Right lung (tissue), 5 donors: ENCODE results near the gene APH1B. TPM values are rescaled to one million over a fixed set of nuclear protein-coding genes. Genes with fewer than 3 reads are reported as not detected.
"Not testable (repeated sequence)": the region's sequence is repeated elsewhere in the genome, so short reads cannot be mapped to it uniquely, and the experiment has no call there.

Source experiments
- DNase-seq, 2 donors: peaks; one replicate each; pipeline ENCODE4 v3.0.0-alpha.2; 2013
- polyA plus RNA-seq, 5 donors: library from polyadenylated mRNA; unstranded; fragments of 120-200 nt; gene quantifications; one replicate each; pipeline versions ENCODE4 v1.2.1 to v1.2.3, GENCODE V29; 2013; ENCODE audit warnings: inconsistent platforms in 1 of 5, low replicate concordance in 1 of 5; ENCODE audit not compliant: insufficient read length in 5 of 5, insufficient read depth in 1 of 5

Gene APH1B
- polyA plus RNA-seq, 5 donors, result 22.0 to 30.6 (median 28.7) TPM

DNA sequence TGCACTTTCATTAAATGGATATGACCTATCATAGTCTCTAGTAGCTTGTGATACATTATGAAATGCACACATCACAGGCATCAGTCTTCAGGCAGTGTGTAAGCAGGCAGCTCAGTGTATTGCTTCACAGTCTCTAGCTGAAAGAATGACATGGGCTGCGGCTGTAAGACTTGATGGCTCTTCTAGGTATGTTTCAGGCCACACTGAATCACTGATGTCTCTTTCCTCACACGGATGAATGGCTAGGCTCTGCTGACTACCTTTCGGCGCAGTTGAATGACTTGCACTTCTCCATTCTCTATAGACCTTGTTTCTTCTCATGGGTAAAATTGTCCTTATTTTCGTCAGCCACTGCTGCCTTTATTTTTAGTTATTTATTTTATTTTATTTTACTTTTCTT, 15.4 kb downstream of the APH1B start:
- DNase-seq, result no peak

- no peak for DNase-seq
Observed at GRCh38 chr15:63294359-63294758, 17.0 kb downstream of the APH1B start.

DNA sequence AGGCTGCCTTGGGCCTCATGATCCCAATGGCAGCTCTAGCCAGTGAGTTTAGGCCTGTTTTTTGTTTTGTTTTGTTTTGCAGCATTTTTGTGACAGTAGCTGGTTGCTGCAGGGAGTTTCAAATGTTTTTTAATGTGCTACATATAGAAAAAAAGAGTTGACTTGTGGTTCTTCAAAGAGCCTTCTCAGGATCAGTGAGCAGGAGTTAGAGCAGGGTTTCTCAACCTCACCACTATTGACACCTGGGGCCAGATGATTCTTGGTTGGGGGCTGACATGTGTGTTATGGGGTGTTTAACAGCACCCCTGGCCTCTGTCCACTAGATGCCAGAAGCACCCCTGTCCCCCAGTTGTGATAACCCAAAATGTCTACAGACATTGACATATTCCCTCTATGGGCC, 17.9 kb downstream of the APH1B start:
- no peak for DNase-seq

DNA sequence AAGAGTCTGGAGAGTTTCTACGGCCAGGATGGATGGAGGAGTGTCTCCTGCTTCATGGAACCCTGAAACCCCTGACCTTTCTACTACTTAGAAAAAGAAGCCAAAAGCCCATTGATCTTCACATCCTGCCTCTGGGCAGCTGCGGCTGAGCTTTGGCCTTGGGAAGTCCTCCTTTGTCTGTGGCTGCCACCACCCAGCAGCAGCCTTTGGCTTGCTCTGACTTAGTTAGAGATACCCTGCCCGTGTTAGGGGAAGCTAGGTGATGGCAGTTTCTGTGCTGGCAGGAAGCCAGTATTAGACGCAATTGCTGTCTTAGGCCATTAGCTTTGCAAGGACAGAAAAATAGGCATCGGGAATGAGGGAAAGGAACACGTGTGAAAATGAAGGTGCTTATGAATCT, 18.8 kb downstream of the APH1B start:
- DNase-seq, result no peak

DNA sequence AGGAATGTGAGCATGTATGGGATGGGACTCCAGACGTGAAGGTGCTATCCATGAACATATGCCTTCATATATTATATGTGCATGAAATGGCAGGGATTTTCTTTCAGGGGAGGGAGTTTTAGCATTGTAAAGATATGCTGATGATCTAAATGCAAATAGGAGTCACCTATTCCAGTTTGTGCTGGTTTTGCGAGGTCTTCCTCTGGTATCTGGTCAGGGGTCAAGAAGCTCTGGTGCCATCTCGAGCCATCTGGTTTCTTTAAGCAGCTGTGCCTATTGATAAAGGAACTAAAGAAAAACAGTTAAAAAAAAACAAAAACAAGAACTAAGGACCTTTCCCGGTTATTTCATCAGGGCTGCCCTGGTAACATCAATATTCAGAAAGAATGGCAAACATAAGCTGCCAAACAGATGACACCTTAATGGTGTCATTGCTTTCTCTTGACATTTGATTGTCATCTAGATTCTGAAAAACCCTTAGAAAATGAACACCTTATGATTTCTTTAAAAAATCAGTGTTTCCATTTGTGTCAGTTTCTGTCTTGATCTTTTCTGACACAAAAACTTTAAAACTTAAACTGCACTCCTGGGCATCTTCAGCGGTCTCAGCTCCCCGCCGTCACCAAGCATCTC, 22.7 kb downstream of the APH1B start:
- no peak for DNase-seq

DNA sequence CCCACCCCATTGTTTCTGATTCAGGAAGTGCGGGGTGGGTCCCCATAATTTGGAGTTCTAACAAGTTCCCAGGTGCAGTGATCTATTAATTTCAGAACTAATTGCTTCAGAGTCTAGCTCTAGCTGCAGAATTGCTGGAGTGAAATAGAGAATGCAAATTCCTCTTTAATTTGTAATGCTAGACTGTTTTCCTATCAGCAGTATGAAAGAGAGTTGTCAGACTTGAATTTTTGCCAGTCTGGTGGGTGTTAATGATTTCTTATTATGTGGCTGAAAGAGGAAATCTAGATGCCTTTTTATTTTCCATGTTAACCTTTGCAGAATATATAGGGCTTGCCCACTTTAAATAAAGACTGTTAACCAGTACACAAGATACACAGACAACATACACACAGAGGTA, 23.7 kb downstream of the APH1B start:
- DNase-seq, result no peak

- no peak for DNase-seq
Observed at GRCh38 chr15:63305260-63305659, 27.9 kb downstream of the APH1B start.

DNA sequence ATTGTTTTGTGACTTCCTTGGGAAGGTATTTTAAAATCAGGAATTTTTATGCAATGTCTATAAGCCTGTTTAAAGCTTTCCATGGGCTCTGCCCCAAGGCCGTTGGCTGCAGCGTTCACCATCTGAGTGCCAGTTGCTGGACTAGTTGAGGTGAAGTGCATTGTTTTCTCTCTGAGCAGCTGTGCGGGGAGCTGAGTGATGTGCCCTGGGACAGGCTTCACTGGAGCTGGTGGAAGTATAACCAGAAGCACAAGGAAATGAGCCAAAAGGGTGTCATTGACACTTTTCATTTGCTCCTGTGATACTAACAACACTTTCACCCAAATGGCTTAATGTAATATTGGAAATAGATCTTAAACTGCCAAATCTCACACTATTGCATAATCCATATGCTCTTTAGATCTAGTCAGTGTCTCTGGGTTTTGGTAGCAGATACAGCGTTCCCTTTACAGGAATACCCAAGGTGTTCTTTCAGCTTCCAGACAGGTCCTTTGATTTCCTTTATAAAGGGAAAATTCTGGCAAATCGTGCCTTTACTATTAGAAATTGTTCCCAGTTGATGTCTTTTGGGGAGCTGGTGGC, 29.2 kb downstream of the APH1B start:
- DNase-seq, result no peak

DNA sequence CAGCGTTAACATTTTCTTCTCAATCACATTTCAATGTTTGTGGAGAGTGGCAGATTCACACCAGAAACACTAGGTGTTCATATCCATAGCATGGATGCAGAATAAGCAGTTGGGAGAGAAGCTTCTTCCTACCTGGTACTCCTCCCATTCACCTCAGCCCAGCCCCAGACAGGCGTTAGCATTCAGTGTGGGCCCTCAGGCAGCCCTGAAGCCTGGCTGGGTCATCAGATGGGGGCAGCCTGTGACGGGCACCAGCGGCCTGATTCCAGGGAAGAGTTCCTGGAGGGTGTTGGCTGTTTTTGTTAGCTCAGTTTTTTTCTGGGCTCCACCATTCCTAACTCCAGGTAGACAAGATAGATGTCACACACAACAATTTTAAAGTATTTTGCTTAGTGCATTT, 31.1 kb downstream of the APH1B start:
- DNase-seq, result no peak

- no peak for DNase-seq
Observed at GRCh38 chr15:63308947-63309346, 31.5 kb downstream of the APH1B start.

DNA sequence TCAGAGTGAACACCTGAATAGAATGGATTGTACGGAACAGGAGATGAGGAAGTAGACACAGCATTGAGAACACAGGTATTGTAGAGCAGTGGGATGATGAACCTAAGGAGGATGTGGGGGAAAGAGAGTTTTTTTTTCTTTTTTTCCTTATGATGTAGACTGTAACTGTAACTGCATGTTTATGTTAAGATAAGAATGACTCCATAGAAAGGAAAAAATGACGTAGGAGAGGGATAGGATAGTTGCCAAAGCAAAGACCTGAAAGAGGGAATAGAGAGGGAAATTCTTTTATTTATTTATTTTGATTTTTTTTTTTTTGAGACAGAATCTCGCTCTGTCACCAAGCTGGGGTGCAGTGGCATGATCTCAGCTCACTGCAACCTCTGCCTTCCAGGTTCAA, 33.2 kb downstream of the APH1B start:
- DNase-seq, result no peak

GRCh38 chr15:63312286-63312685, 34.9 kb downstream of the APH1B start:
- DNase-seq, result no peak

DNA sequence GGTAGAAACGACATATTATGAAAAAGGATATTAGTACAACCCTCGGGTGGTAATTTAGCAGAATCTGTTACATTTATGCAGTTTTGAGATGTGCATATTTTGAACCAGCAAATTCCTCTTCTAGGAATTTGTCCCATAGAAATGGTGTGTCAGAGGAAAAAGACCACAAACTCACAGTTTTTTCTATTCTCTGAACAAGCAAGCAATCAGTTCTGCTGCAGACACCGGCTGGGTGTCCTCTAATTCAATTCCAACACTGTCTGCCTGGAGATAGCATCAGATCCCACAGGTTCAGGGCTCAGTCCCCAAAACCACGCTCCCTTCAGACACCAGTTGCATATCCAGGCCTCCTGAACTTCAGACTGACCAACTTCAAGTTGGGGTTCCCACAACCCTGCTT, 36.4 kb downstream of the APH1B start:
- no peak for DNase-seq

DNA sequence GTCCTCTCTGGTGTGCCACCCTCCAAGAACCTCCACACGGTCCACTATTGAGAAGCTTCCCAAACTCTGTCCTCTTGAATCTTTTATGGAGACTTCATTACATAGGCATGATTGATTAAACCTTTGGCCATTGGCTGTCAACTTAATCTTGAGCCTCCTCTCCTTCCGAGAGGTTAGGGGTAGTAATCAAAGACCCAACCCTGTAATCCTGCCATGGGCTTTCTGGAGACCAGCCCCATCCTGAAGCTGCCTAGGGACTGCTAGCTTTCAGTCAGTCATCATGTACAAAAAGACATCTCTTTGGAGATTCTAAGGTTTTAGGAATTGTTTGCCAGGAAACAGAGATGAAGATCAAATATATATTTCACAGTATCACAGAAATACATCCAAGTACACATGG, 37.0 kb downstream of the APH1B start:
- no peak for DNase-seq

- DNase-seq, result no peak
Observed at GRCh38 chr15:63318344-63318743, 40.9 kb downstream of the APH1B start.

DNA sequence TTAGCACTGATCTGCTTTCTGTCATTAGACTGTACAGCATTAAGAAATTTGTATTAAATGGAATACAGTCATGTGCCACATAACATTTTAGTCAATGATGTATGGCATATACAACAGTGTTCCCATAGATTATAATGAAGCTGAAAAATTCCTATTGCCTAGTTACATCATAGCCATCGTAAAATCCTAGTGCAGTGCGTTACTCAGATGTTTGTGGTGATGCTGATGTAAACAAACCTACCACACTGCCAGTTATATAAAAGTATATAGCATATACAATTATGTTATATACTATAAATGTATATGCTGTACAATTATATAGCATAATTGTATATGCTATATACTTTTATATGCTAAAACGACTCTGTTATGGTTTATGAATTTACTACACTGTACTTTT, 41.7 kb downstream of the APH1B start:
- DNase-seq, result no peak

GRCh38 chr15:63320446-63320845, 43.0 kb downstream of the APH1B start:
- DNase-seq, result not testable (repeated sequence)

DNA sequence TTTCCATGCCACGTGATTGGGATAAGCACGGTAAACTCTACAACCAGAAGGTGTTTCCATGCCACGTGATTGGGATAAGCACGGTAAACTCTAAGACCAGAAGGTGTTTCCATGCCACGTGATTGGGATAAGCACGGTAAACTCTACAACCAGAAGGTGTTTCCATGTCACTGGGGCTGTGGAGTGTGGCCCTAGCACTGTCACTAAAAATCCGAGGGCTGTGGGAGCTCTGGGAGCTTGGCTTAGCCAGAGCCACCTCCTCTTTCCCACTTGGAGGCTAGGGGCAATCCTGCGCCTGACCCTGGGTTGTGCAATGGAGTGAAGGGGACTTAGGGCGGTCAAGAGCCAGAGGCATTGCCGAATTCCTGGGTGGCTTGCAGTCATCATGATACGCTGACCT, 43.6 kb downstream of the APH1B start:
- not testable (repeated sequence) for DNase-seq

- no peak for DNase-seq
Observed at GRCh38 chr15:63321462-63321861, 44.1 kb downstream of the APH1B start.

- DNase-seq, result no peak
Observed at GRCh38 chr15:63322541-63322940, 45.1 kb downstream of the APH1B start.

DNA sequence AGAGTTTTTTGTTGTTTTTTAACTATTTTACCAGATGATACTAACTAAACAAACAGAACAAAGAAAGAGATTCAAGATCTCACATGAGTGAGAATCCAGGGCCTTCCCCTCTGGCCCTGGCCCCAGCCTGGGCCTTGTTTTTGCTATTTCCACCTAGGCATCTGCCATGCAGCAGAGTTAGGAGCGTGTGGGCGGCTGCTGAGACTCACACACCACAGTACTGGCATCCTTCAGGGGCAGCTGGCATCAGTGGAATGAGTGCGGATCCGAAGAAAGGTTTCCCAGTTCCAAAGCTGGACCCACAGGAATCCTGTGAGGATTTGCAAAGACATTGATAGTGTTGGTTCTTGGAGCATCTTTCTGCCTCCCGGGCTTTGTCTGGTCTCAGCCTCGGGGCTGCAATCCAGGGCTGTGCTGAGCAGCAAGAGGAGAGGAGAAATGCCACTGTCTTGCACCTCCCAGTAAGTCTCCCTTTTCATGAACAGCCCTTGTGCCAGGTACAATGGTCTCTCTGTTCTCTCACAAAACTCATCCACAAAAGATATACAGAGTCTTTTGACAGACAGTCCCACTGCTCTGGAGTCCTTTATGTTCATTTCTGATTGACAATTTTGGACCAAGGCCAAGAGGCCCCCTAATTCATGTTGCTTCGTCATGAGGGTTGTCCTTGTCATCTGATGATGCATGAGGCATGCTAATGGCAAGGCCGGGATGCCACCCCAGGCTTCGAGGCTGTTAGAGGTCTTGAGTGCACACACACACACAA, 46.6 kb downstream of the APH1B start:
- DNase-seq, result no peak

DNA sequence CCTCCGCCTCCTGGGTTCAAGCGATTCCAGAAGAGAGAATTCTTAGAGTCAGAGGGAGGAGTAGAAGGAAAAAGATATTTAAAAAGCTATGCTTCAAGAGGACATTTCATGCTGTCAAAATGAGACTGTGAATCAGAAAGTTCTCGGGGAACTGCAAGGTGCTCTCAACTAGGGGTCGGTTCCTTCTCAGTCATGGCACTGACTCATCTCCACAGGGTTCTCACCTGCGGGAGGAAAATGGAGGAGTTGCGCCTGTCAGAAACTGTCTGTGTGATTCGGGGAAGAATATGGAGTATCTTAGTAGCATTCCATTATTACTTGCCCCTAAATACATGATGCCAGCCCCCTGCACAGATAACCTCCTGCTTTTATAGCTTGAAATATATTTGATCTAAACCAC, 47.4 kb downstream of the APH1B start:
- no peak for DNase-seq

DNA sequence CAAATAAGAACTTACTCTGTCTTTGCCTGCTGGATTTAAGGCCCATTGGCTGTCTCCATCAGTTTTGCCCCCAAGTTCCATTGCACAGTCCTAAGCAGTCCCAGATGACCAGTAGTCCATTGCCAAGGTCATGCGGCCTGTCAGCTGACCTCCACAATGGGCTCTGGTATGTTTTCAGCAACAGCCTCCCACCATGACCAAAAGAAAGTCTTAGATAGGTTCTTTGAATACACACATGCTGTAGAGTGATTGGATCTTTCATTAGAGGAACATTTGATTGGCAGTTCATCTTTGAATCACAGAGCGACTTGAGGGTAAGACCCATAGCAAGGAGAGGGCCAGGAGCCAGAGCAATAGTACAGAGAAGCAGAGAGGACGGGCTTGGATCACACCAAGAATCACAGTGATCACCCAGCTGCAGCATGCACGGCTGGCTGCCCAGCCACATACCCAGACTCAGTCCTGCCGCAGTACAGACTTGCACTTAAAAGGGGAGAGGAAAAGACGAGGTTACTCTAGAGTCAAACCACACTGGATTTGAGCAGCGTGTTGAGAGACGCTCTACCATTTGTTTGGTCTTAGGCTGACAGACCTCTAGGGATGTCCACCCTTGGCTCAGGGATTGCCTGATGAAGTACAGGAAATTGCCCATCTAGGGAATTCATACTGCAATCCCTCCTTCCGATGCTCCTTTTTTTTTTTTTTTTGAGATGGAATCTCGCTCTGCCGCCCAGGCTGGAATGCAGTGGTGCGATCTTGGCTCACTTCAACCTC, 50.4 kb downstream of the APH1B start:
- DNase-seq, result no peak
